Neural cell (in vitro differentiated cells): ENCODE results near the gene REEP1. TPM values are rescaled to one million over a fixed set of nuclear protein-coding genes. Genes with fewer than 3 reads are reported as not detected.
"Not testable (repeated sequence)": the region's sequence is repeated elsewhere in the genome, so short reads cannot be mapped to it uniquely, and the experiment has no call there.

ENCODE experiments used
- H2AFZ ChIP-seq: fragments of 200-600, 300-800 bp; sonication (generic), shearing (Covaris generic); 2 replicates; pipeline ENCODE4 v1.6.0; 2014; ENCODE audit warnings: low read depth, mild to moderate bottlenecking, antibody characterized with exemption, low read length, moderate library complexity
- H3F3A ChIP-seq: fragments of 200-600 bp; shearing (Covaris generic); 2 replicates; pipeline ENCODE4 v1.6.1; 2016; ENCODE audit warnings: mild to moderate bottlenecking, moderate library complexity, mixed read lengths, antibody characterized with exemption, low read length; ENCODE audit not compliant: insufficient read depth, poor library complexity, severe bottlenecking
- H3K27ac ChIP-seq: fragments of 200-600, 300-800 bp; sonication (generic), shearing (Covaris generic); 2 replicates; pipeline ENCODE4 v1.5.1; 2014; ENCODE audit warnings: mild to moderate bottlenecking, low read length, moderate library complexity
- H3K27me3 ChIP-seq: fragments of 300-800, 200-600 bp; sonication (generic), shearing (Covaris generic); 2 replicates; pipeline ENCODE4 v1.6.0; 2014; ENCODE audit warnings: mild to moderate bottlenecking, low read depth, low read length, moderate library complexity; ENCODE audit not compliant: insufficient read depth
- H3K36me3 ChIP-seq: fragments of 300-800, 200-600 bp; sonication (generic), shearing (Covaris generic); 2 replicates; pipeline ENCODE4 v1.5.1; 2014; ENCODE audit warnings: mild to moderate bottlenecking, antibody characterized with exemption, low read length, moderate library complexity; ENCODE audit not compliant: insufficient read depth
- H3K4me2 ChIP-seq: fragments of 300-800, 200-600 bp; sonication (generic), shearing (Covaris generic); 2 replicates; pipeline ENCODE4 v1.6.0; 2014; ENCODE audit warnings: mild to moderate bottlenecking, low read length
- H3K4me3 ChIP-seq: fragments of 300-800, 200-600 bp; sonication (generic), shearing (Covaris generic); 2 replicates; pipeline ENCODE4 v1.5.1; 2014; ENCODE audit warnings: mild to moderate bottlenecking, low read length, moderate library complexity
- H3K79me2 ChIP-seq: fragments of 200-600 bp; shearing (Covaris generic); replicated peaks from 2 replicates; pipeline ENCODE4 v1.6.0; 2014; ENCODE audit warnings: mild to moderate bottlenecking, low read length, moderate library complexity; ENCODE audit not compliant: insufficient read depth
- H3K9ac ChIP-seq: fragments of 300-800, 200-600 bp; sonication (generic), shearing (Covaris generic); 2 replicates; pipeline ENCODE4 v1.6.1; 2016; ENCODE audit warnings: mild to moderate bottlenecking, low read length, mixed read lengths
- H3K9me2 ChIP-seq: fragments of 200-600 bp; shearing (Covaris generic); 2 replicates; pipeline ENCODE4 v1.6.1; 2016; ENCODE audit warnings: mild to moderate bottlenecking, low read length, mixed read lengths; ENCODE audit not compliant: insufficient read depth
- H3K9me3 ChIP-seq: fragments of 200-600, 300-800 bp; sonication (generic), shearing (Covaris generic); 2 replicates; pipeline ENCODE4 v1.6.1; 2016; ENCODE audit warnings: mild to moderate bottlenecking, mixed run types, low read length, moderate library complexity, mixed read lengths
- H4K20me1 ChIP-seq: fragments of 200-600 bp; shearing (Covaris generic); 2 replicates; pipeline ENCODE4 v1.6.1; 2016; ENCODE audit warnings: mild to moderate bottlenecking, mixed run types; ENCODE audit not compliant: insufficient read depth
- CTCF ChIP-seq: fragments of 450-650 bp; IDR thresholded peaks from 2 replicates; pipeline ENCODE4 v1.5.1; 2014; ENCODE audit warnings: antibody characterized with exemption, mild to moderate bottlenecking, moderate library complexity; ENCODE audit not compliant: poor library complexity, severe bottlenecking
- EP300 ChIP-seq: fragments of 450-650 bp; conservative IDR thresholded peaks from 2 replicates; pipeline ENCODE4 v1.6.1; 2014; ENCODE audit warnings: antibody characterized with exemption, mild to moderate bottlenecking, moderate library complexity; ENCODE audit not compliant: poor library complexity, severe bottlenecking
- EZH2 ChIP-seq: fragments of 200-600, 300-800 bp; shearing (Covaris generic), sonication (generic); IDR thresholded peaks from 2 replicates; pipeline ENCODE4 v1.6.1; 2014; ENCODE audit warnings: antibody characterized with exemption, low read length, borderline replicate concordance, mild to moderate bottlenecking; ENCODE audit not compliant: insufficient read depth, poor library complexity, severe bottlenecking
- MXI1 ChIP-seq: fragments of 450-650 bp; conservative IDR thresholded peaks from 2 replicates; pipeline ENCODE4 v1.6.1; 2014; ENCODE audit warnings: antibody characterized with exemption, mild to moderate bottlenecking; ENCODE audit not compliant: poor library complexity, severe bottlenecking
- POLR2AphosphoS5 ChIP-seq: IDR thresholded peaks from 2 replicates; pipeline ENCODE4 v1.6.1; 2012
- RAD21 ChIP-seq: fragments of 450-650 bp; conservative IDR thresholded peaks from 2 replicates; pipeline ENCODE4 v1.6.1; 2014; ENCODE audit warnings: antibody characterized with exemption, mild to moderate bottlenecking, moderate library complexity
- REST ChIP-seq: IDR thresholded peaks from 2 replicates; pipeline ENCODE4 v1.6.1; 2012; ENCODE audit warnings: borderline replicate concordance
- SMC3 ChIP-seq: fragments of 450-650 bp; conservative IDR thresholded peaks from 2 replicates; pipeline ENCODE4 v1.6.1; 2014; ENCODE audit warnings: antibody characterized with exemption, mild to moderate bottlenecking, moderate library complexity; ENCODE audit not compliant: poor library complexity
- TAF1 ChIP-seq: IDR thresholded peaks from 2 replicates; pipeline ENCODE4 v1.6.1; 2012; ENCODE audit warnings: low read depth
- polyA plus RNA-seq: library from polyadenylated mRNA; depleted of rRNA; stranded (reverse); fragments of >200 nt; gene quantifications from 2 replicates; pipeline ENCODE4 v1.2.3, GENCODE V29; 2014

Gene REEP1
- polyA plus RNA-seq, 1 donor from 2014 or later: 121 TPM

- no peak overlapping the region for H3K27ac ChIP-seq
- no peaks in the 10 kb centered on the region for H3K9me3 ChIP-seq
- H3K36me3 ChIP-seq: peaks cover 14% of the 10 kb centered on the region
- TF ChIP-seq EZH2 (no peak), TAF1 (no peak), REST (no peak), SMC3 (no peak), RAD21 (no peak), EP300 (no peak), POLR2AphosphoS5 (no peak), MXI1 (no peak), CTCF (no peak)
- no peak overlapping the region for H2AFZ ChIP-seq
- no peak overlapping the region for H3K4me2 ChIP-seq
- H3F3A ChIP-seq: no peaks in the 10 kb centered on the region
- no peaks in the 10 kb centered on the region for H3K79me2 ChIP-seq
- H3K4me3 ChIP-seq: no peak overlapping the region
- no peaks in the 10 kb centered on the region for H4K20me1 ChIP-seq
- no peaks in the 10 kb centered on the region for H3K27me3 ChIP-seq
- no peaks in the 10 kb centered on the region for H3K9me2 ChIP-seq
- H3K9ac ChIP-seq: no peak overlapping the region
Measured at GRCh38 chr2:86249579-86250391, 87.6 kb downstream of the REEP1 start.

- Histone ChIP-seq H3K9me3 (no peaks in the 10 kb centered on the region), H3K4me3 (no peak overlapping the region), H3K9me2 (no peaks in the 10 kb centered on the region), H3K36me3 (peaks cover 14% of the 10 kb centered on the region), H3K4me2 (no peak overlapping the region), H3K27me3 (no peaks in the 10 kb centered on the region), H4K20me1 (no peaks in the 10 kb centered on the region), H3F3A (no peaks in the 10 kb centered on the region), H3K9ac (no peak overlapping the region), H3K27ac (no peak overlapping the region), H2AFZ (no peak overlapping the region), H3K79me2 (no peaks in the 10 kb centered on the region)
- TF ChIP-seq EP300 (no peak), CTCF (no peak), RAD21 (no peak), TAF1 (no peak), POLR2AphosphoS5 (no peak)
Measured at GRCh38 chr2:86249176-86249575, 88.2 kb downstream of the REEP1 start.

- not testable (repeated sequence) for H2AFZ ChIP-seq, H4K20me1 ChIP-seq, H3K9ac ChIP-seq
Measured at GRCh38 chr2:86245222-86245621, 92.2 kb downstream of the REEP1 start.

GRCh38 chr2:86244781-86245180 lies 92.6 kb downstream of the REEP1 start:
- H3K9ac ChIP-seq, H3K4me2 ChIP-seq, H3K79me2 ChIP-seq, H3K9me2 ChIP-seq, H3K4me3 ChIP-seq, H3F3A ChIP-seq, H3K27ac ChIP-seq, H3K36me3 ChIP-seq, H3K9me3 ChIP-seq, H4K20me1 ChIP-seq, H3K27me3 ChIP-seq, H2AFZ ChIP-seq: not testable (repeated sequence)

More at GRCh38 chr2:86245222-86245621, 92.2 kb downstream of the REEP1 start:
- not testable (repeated sequence) for H3K27me3 ChIP-seq, H3K9me2 ChIP-seq, H3K79me2 ChIP-seq, H3K9me3 ChIP-seq, H3K36me3 ChIP-seq, H3K4me3 ChIP-seq, H3F3A ChIP-seq, H3K4me2 ChIP-seq, H3K27ac ChIP-seq
